HepG2 (cell line): ENCODE measurements around the gene DPY19L3. TPM values are rescaled to one million over a fixed set of nuclear protein-coding genes. Genes with fewer than 3 reads are reported as not detected.

Source experiments
- ATAC-seq: fragments of 200-7000 bp; cut with Tn5 transposase; 3 replicates; pipeline ENCODE4 v1.9.1; 2020; ENCODE audit warnings: mild to moderate bottlenecking, moderate library complexity
- BruUV-seq: library from RNA; stranded (reverse); fragments of 400-500 nt; replicated peaks from 2 replicates; lab custom pipeline; 2021; lab: Mats Ljungman, UMichigan
- CTCF ChIA-PET: fragments of 300-600 bp; formaldehyde crosslinking; extraction: SDS; loops from one replicate; lab custom pipeline; 2021; ENCODE audit warnings: low total read pairs, inconsistent platforms, low intra/inter-chr PET ratio; lab: Yijun Ruan, JAX
- POLR2A ChIA-PET: fragments of 350-600 bp; sonication (Branson Sonifier 250); formaldehyde crosslinking; loops from one replicate; lab custom pipeline; 2020; ENCODE audit warnings: antibody characterized with exemption, inconsistent platforms; lab: Yijun Ruan, JAX
- DNase-seq: peaks from one replicate; pipeline ENCODE4 v3.0.0-alpha.2; 2015; ENCODE audit warnings: low spot score
- FAIRE-seq: peaks from 3 replicates; lab custom pipeline; 2011; peaks lifted over from hg19 to GRCh38; lab: Jason Lieb, UNC
- H2AFZ ChIP-seq: one replicate; pipeline ENCODE4 v1.6.1; 2011; ENCODE audit warnings: low read length, inconsistent platforms
- H3K27ac ChIP-seq: fragments of 300-600 bp; 3 replicates; pipeline ENCODE4 v1.8.0; 2011; ENCODE audit warnings: mixed run types, mild to moderate bottlenecking, mixed read lengths, low read length, inconsistent platforms; ENCODE audit not compliant: insufficient read depth; ENCODE audit errors: extremely low read length
- H3K27me3 ChIP-seq, 2 experiments: fragments of 200-600 bp in 1 of 2; 2 replicates in 1 of 2; 3 replicates in 1 of 2; pipeline versions ENCODE4 v1.6.0 to v1.8.0; 2011; ENCODE audit warnings: low read length in 2 of 2, mild to moderate bottlenecking in 2 of 2, moderate library complexity in 2 of 2, inconsistent platforms in 1 of 2; ENCODE audit not compliant: insufficient read depth in 2 of 2, control insufficient read depth in 1 of 2
- H3K36me3 ChIP-seq, 2 experiments: fragments of 200-600 bp in 1 of 2; replicated peaks in 1 of 2; 2 replicates in 1 of 2; 3 replicates in 1 of 2; pipeline versions ENCODE4 v1.5.1 to v1.8.0; 2011; ENCODE audit warnings: low read length in 2 of 2, inconsistent platforms in 1 of 2; ENCODE audit not compliant: insufficient read depth in 2 of 2, control insufficient read depth in 1 of 2
- H3K4me1 ChIP-seq: 2 replicates; pipeline ENCODE4 v1.5.1; 2012; ENCODE audit warnings: low read length, inconsistent platforms; ENCODE audit not compliant: insufficient read depth
- H3K4me2 ChIP-seq: 2 replicates; pipeline ENCODE4 v1.6.0; 2011; ENCODE audit warnings: low read depth, low read length, inconsistent platforms
- H3K4me3 ChIP-seq, 3 experiments: fragments of 200-600 bp in 1 of 3; sonication (generic), shearing (Covaris generic) in 1 of 3; replicated peaks in 1 of 3; 2 replicates each; pipeline ENCODE4 v1.5.1; 2011 to 2016; ENCODE audit warnings: low read length in 3 of 3, inconsistent platforms in 2 of 3, low read depth in 2 of 3, mild to moderate bottlenecking in 2 of 3, control low read depth in 1 of 3, mixed read lengths in 1 of 3; ENCODE audit not compliant: insufficient read depth in 1 of 3
- H3K79me2 ChIP-seq: one replicate; pipeline ENCODE4 v1.6.1; 2011; ENCODE audit warnings: low read length, inconsistent platforms; ENCODE audit not compliant: insufficient read depth
- H3K9ac ChIP-seq: 2 replicates; pipeline ENCODE4 v1.6.0; 2011; ENCODE audit warnings: mild to moderate bottlenecking, low read depth, low read length, inconsistent platforms; ENCODE audit not compliant: insufficient read depth
- H3K9me3 ChIP-seq: 2 replicates; pipeline ENCODE4 v1.5.1; 2012; ENCODE audit warnings: mild to moderate bottlenecking, low read length
- H4K20me1 ChIP-seq: 2 replicates; pipeline ENCODE4 v1.6.0; 2011; ENCODE audit warnings: inconsistent platforms, mild to moderate bottlenecking, low read length, moderate library complexity; ENCODE audit not compliant: insufficient read depth
- CENPT ChIP-seq: sonication (generic); formaldehyde crosslinking; IDR thresholded peaks from 2 replicates; pipeline ENCODE4 v1.8.0; 2022; ENCODE audit warnings: low read depth, mild to moderate bottlenecking, moderate library complexity, missing genetic modification reagents
- FOXJ3 ChIP-seq: sonication (generic); formaldehyde crosslinking; IDR thresholded peaks from 2 replicates; pipeline ENCODE4 v1.4.0; 2020; ENCODE audit warnings: missing genetic modification reagents, mild to moderate bottlenecking, borderline replicate concordance
- IRF2 ChIP-seq: IDR thresholded peaks from 2 replicates; pipeline ENCODE4 v1.6.1; 2018; ENCODE audit warnings: missing genetic modification reagents, missing compliant biosample characterization
- MTF2 ChIP-seq: sonication (generic); formaldehyde crosslinking; IDR thresholded peaks from 2 replicates; pipeline ENCODE4 v1.5.0; 2020; ENCODE audit warnings: missing genetic modification reagents, borderline replicate concordance
- STAG1 ChIP-seq: sonication (generic); formaldehyde crosslinking; IDR thresholded peaks from 2 replicates; pipeline ENCODE4 v1.4.0; 2020; ENCODE audit warnings: missing genetic modification reagents
- TAF15 ChIP-seq: fragments of 200-400 bp; formaldehyde crosslinking; IDR thresholded peaks from one replicate; pipeline ENCODE4 v1.6.1; 2018; ENCODE audit warnings: mild to moderate bottlenecking, low read depth, low read length; ENCODE audit not compliant: poor library complexity, severe bottlenecking
- ZKSCAN8 ChIP-seq: IDR thresholded peaks from 2 replicates; pipeline ENCODE4 v1.6.1; 2016; ENCODE audit warnings: borderline replicate concordance, missing genetic modification reagents, missing compliant biosample characterization
- ZNF720 ChIP-seq: sonication (generic); formaldehyde crosslinking; IDR thresholded peaks from 2 replicates; pipeline ENCODE4 v1.4.0; 2020; ENCODE audit warnings: missing genetic modification reagents
- ZNF780A ChIP-seq: sonication (generic); formaldehyde crosslinking; IDR thresholded peaks from 2 replicates; pipeline ENCODE4 v1.8.0; 2022; ENCODE audit warnings: mild to moderate bottlenecking, missing genetic modification reagents, moderate library complexity
- WGBS: methylation state at CpG from one replicate; pipeline ENCODE4 v1.1.6; 2017; ENCODE audit warnings: low lambda C conversion rate; 5-methylcytosine and 5-hydroxymethylcytosine counted together
- in situ Hi-C: cut with HindIII; loops from 2 replicates; pipeline ENCODE4 v1.10.0; 2017; ENCODE audit warnings: low pct_unique_long_range_greater_than_20kb; ENCODE audit not compliant: extremely low pct_ligation_motif_present
- intact Hi-C: fragments of 100-400 bp; cut with micrococcal nuclease; formaldehyde crosslinking; loops from one replicate; pipeline ENCODE4 v1.10.0; 2022; ENCODE audit not compliant: unreplicated experiment
- polyA plus RNA-seq, 8 experiments: library from polyadenylated mRNA; depleted of rRNA in 3 of 8; stranded (reverse) in 7 of 8; unstranded in 1 of 8; fragments of >200 nt; fragmentation: Illumina TruSeq in 4 of 8; extraction: Trizol in 4 of 8; gene quantifications; 2 replicates each; pipeline versions ENCODE4 v1.2.1 to v1.2.3, GENCODE V29; 2011 to 2016; ENCODE audit warnings: low read depth in 4 of 8, missing spikeins in 1 of 8, mixed read lengths in 1 of 8; ENCODE audit not compliant: insufficient read depth in 1 of 8
- total RNA-seq, 5 experiments: library from RNA; depleted of rRNA; stranded (reverse); fragments of >200 nt; fragmentation: Illumina TruSeq; extraction: Trizol; gene quantifications; 2 replicates each; pipeline ENCODE4 v1.2.3, GENCODE V29; 2016; ENCODE audit warnings: low read depth in 1 of 5
- TF ChIP-seq, protein P1 (sequence below): IDR thresholded peaks from 2 replicates; pipeline ENCODE4 v1.6.1; 2016; ENCODE audit warnings: missing biosample characterization, missing genetic modification reagents, low read depth
- TF ChIP-seq, protein P2 (sequence below): sonication (generic); formaldehyde crosslinking; IDR thresholded peaks from 2 replicates; pipeline ENCODE4 v1.4.0; 2020; ENCODE audit warnings: missing genetic modification reagents
- TF ChIP-seq, protein P3 (sequence below): sonication (generic); formaldehyde crosslinking; IDR thresholded peaks from 2 replicates; pipeline ENCODE4 v1.5.0; 2020; ENCODE audit warnings: missing genetic modification reagents

DPY19L3 gene
- total and polyA plus RNA-seq, 2 of the 13 experiments (the other 11 are each of a cell fraction or from before 2014, with no cell fraction given), result 21.6 to 25.2 TPM

DNA sequence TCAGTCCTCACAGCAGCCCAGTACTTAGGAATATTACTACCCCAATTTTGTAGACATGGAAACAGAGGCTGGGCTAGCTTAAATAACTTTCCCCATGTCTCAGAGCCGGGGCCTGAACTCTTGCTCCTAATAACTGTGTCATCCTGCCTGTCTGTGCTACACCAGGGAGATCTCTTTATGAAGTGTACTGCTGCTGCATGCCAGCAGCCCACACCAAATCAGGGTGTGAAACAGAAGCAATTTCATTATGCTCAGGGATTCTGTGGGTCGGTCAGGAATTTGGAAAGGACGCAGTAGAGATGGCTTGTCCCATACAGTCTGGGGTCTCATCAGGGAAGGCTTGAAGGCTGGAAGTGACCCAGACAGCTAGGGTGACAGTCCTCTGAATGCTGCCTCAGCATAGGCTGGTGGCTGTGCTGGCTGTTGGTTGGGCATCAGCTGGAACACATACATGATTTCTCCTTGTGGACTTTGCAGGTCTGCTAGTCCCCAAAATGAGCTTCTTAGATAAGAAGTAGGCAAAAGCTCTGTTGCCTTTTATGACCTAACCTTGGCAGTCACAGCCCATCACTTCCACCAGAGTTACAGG, 37.5 kb upstream of the DPY19L3 start:
- no peak for DNase-seq
- no peak for ATAC-seq
- H3K9ac ChIP-seq, result no peak overlapping the region
- in situ Hi-C loops, result no loop called here
- BruUV-seq, result no TSS peak
- H2AFZ ChIP-seq, result no peak overlapping the region
- H3K79me2 ChIP-seq, result peaks cover 78% of the 10 kb centered on the region
- H3K36me3 ChIP-seq, result peaks cover 6 to 52% of the 10 kb centered on the region in 2 experiments
- FAIRE-seq, result no peak
- TF ChIP-seq MTF2 (CRISPR knock-in tag) (no peak), TAF15 (no peak), CENPT (CRISPR knock-in tag) (no peak), ZNF720 (CRISPR knock-in tag) (no peak), ZNF780A (CRISPR knock-in tag) (no peak)
- TF ChIP-seq, protein P1, sequence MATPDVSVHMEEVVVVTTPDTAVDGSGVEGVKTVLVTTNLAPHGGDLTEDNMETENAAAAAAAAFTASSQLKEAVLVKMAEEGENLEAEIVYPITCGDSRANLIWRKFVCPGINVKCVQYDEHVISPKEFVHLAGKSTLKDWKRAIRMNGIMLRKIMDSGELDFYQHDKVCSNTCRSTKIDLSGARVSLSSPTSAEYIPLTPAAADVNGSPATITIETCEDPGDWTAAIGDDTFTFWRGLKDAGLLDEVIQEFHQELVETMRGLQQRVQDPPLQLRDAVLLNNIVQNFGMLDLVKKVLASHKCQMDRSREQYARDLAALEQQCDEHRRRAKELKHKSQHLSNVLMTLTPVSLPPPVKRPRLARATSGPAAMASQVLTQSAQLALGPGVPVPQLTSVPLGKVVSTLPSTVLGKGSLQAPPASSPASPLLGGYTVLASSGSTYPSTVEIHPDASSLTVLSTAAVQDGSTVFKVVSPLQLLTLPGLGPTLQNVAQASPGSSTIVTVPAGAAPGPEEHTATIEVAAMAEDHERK, result no peak
- ChIA-PET POLR2A (no interaction called here), CTCF (no interaction called here)
- peaks cover 49% of the 10 kb centered on the region for H3K4me1 ChIP-seq
- H3K27ac ChIP-seq, result no peak overlapping the region
- intact Hi-C loops, result no loop called here
- no peak overlapping the region for H3K4me2 ChIP-seq
- H3K9me3 ChIP-seq, result no peaks in the 10 kb centered on the region; the same call in 1 of the 2 replicates
- H3K4me3 ChIP-seq, result no peak overlapping the region
- 97% methylated on average over 3 of the region's 3 CpGs for WGBS
- H3K27me3 ChIP-seq, result no peaks in the 10 kb centered on the region
- H4K20me1 ChIP-seq, result no peaks in the 10 kb centered on the region; the same call in 1 of the 2 replicates

DNA sequence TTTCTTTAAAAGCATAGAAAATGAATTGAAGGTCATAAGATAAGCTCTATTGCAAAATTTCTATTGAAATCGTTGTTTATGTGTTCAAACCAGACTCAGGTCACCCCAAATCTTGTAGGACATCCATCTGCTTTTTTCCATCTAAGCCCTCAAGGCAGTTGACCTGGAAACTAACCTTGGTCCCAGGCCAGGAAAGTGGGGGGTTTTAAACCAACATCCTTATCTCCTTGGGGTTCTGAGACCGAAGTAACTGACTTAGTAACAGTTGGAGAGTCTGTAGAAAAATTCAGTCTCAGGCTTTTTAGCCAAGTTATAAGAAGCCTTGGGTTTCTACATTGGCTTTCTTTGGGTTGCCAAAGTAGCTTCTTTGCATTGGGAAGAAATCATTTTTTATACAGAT, 36.8 kb upstream of the DPY19L3 start:
- H3K36me3 ChIP-seq, result peaks cover 6 to 48% of the 10 kb centered on the region in 2 experiments
- no peak overlapping the region for H3K4me2 ChIP-seq
- peaks cover 71% of the 10 kb centered on the region for H3K79me2 ChIP-seq
- BruUV-seq, result no TSS peak
- WGBS, result 77% methylated on average over 2 of the region's 2 CpGs
- H4K20me1 ChIP-seq, result no peaks in the 10 kb centered on the region; the same call in 1 of the 2 replicates
- no peak for DNase-seq
- H3K4me3 ChIP-seq, result no peak overlapping the region
- intact Hi-C loops (no loop called here), in situ Hi-C loops (no loop called here)
- no peak for FAIRE-seq
- no peak overlapping the region for H3K9ac ChIP-seq
- H3K27ac ChIP-seq, result no peak overlapping the region
- ChIA-PET POLR2A (no interaction called here), CTCF (no interaction called here)
- peaks cover 49% of the 10 kb centered on the region for H3K4me1 ChIP-seq
- no peaks in the 10 kb centered on the region for H3K27me3 ChIP-seq
- no peak overlapping the region for H2AFZ ChIP-seq
- no peak for ATAC-seq
- no peaks in the 10 kb centered on the region; the same call in 1 of the 2 replicates for H3K9me3 ChIP-seq
- TF ChIP-seq IRF2 (CRISPR knock-in tag) (no peak), FOXJ3 (no peak), STAG1 (no peak), ZKSCAN8 (CRISPR knock-in tag) (no peak)
- TF ChIP-seq, protein P2, sequence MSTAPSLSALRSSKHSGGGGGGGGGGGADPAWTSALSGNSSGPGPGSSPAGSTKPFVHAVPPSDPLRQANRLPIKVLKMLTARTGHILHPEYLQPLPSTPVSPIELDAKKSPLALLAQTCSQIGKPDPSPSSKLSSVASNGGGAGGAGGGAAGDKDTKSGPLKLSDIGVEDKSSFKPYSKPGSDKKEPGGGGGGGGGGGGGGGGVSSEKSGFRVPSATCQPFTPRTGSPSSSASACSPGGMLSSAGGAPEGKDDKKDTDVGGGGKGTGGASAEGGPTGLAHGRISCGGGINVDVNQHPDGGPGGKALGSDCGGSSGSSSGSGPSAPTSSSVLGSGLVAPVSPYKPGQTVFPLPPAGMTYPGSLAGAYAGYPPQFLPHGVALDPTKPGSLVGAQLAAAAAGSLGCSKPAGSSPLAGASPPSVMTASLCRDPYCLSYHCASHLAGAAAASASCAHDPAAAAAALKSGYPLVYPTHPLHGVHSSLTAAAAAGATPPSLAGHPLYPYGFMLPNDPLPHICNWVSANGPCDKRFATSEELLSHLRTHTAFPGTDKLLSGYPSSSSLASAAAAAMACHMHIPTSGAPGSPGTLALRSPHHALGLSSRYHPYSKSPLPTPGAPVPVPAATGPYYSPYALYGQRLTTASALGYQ (CRISPR knock-in tag), result no peak
- TF ChIP-seq, protein P3, sequence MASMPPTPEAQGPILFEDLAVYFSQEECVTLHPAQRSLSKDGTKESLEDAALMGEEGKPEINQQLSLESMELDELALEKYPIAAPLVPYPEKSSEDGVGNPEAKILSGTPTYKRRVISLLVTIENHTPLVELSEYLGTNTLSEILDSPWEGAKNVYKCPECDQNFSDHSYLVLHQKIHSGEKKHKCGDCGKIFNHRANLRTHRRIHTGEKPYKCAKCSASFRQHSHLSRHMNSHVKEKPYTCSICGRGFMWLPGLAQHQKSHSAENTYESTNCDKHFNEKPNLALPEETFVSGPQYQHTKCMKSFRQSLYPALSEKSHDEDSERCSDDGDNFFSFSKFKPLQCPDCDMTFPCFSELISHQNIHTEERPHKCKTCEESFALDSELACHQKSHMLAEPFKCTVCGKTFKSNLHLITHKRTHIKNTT (CRISPR knock-in tag), result no peak
